ENCODE measurements around the gene TNIK. TPM values are rescaled to one million over a fixed set of nuclear protein-coding genes. Genes with fewer than 3 reads are reported as not detected.

TNIK gene
- total RNA-seq, 2 experiments from 2014 or later = 32.1 to 39.2 TPM

DNA sequence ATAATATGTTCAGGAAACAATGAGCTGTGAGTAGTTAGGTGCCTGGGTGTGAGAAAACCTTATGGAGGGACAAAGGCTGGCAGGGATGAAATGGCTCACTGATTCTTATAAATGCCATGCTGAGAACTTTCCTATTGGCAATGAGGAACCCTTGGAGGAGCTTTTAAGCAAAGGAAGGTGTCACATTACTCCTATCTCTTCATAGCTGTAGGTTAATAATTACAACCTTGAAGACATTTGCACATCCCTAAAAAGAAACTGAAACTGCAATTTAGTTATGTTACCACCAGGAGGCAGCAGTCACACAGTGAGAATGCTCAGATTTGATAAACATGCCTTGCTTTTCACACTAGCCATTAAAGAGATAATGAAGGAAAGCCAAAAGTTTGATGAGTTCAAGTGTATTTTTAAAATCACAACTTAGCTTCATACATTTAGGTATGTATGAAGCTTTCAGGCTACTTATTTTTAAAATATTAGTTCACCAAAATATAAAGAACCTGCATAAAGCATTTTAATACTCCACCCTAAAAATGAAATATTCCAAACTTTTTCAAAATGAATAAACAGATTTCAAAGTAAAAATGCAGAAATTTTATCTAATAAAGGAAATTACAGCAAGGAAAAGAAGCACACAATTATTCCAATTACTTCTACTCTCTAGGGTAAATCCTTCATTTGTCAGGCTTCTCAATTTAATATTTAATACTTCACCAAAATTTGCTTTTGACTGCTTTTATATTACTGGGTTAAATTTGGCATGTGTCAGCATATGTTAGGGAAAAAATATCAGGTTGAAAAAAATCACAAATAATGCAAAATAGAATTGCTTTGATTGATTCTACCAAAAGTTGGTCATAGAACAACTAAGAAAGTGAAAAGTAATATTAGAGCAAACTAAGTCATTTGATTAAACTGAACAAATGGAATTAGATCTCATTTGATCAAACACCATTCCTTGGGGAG, 296.8 kb downstream of the TNIK start:
- DNase-seq (peak; percentile 38), ATAC-seq (no peak)
- Mint-ChIP-seq H3K36me3 (ENCODE audit: low read depth) (peaks cover 53% of the 10 kb centered on the region), H3K4me1 (ENCODE audit: low read depth) (peaks cover 20% of the 10 kb centered on the region), H3K9me3 (ENCODE audit: insufficient read depth) (peaks cover 7% of the 10 kb centered on the region), H3K27me3 (ENCODE audit: low read depth) (no peaks in the 10 kb centered on the region), H3K27ac (peak overlapping the region; percentile 56), H3K4me3 (no peak overlapping the region)
- ChIA-PET CTCF (interaction anchor here (0.6 to 1.6 kb wide), 35 partner anchors 9 to 609 kb away, joined by 3 to 35 read pairs (median 4); partner anchors contain the start of gene TNIK), POLR2A (interaction anchor here (0.7 kb wide), 1 partner anchor 607 kb away, joined by 3 read pairs; no protein-coding TSS in a partner anchor)

DNA sequence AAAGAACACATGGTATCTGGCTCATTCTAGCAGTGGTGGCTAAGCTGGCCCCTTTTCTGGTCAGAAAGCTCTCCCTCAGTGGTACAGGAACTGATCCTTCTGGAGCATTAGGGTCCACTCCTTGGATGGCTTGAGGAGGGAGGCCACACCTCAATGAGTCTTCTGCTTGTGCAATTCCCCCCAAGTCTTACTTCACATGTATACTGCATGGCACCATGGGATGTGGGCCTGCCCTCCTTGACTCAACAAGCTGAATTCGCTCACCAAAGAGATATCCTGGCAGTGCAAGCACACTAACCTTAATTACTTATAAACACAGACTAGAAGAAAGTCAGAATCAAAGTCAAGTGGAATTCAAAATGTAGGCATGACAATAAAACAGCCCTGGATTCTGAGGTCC, 299.9 kb downstream of the TNIK start:
- Mint-ChIP-seq H3K27me3 (ENCODE audit: low read depth) (no peaks in the 10 kb centered on the region), H3K4me1 (ENCODE audit: low read depth) (peaks cover 5% of the 10 kb centered on the region), H3K9me3 (ENCODE audit: insufficient read depth) (peaks cover 7% of the 10 kb centered on the region), H3K36me3 (ENCODE audit: low read depth) (peaks cover 41% of the 10 kb centered on the region), H3K27ac (no peak overlapping the region), H3K4me3 (no peak overlapping the region)
- ChIA-PET CTCF (interaction anchor here (1.5 kb wide), 2 partner anchors 15 to 406 kb away, joined by 4 to 6 read pairs; no protein-coding TSS in a partner anchor), POLR2A (no interaction called here)
- no peak for DNase-seq
- no peak for ATAC-seq

DNA sequence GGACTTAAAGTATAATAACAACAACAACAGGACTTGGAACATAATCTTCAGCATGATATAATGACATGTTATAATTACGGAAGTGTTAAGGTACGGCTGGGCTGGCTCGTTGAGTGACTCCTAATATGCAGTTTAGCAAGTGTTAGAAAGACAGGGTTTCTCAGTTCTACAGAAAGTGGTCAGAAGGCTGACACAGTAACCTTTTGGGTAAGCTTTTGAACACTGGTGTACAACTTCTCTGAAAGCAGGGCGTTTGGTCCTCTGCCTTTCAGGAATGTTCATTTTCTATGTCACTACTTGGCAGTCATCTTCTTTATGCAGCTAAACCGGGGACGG, 300.4 kb downstream of the TNIK start:
- POLR2A ChIA-PET = no interaction called here
- peaks cover 44% of the 10 kb centered on the region for H3K36me3 Mint-ChIP-seq (ENCODE audit: low read depth)
- H3K4me3 Mint-ChIP-seq = no peak overlapping the region
- DNase-seq (no peak), ATAC-seq (no peak)
- peaks cover 7% of the 10 kb centered on the region for H3K9me3 Mint-ChIP-seq (ENCODE audit: insufficient read depth)
- CTCF ChIA-PET = interaction anchor here (1.5 kb wide), 2 partner anchors 16 to 406 kb away, joined by 4 to 6 read pairs; no protein-coding TSS in a partner anchor
- no peaks in the 10 kb centered on the region for H3K27me3 Mint-ChIP-seq (ENCODE audit: low read depth)
- H3K4me1 Mint-ChIP-seq (ENCODE audit: low read depth) = peaks cover 4% of the 10 kb centered on the region
- H3K27ac Mint-ChIP-seq = no peak overlapping the region

DNA sequence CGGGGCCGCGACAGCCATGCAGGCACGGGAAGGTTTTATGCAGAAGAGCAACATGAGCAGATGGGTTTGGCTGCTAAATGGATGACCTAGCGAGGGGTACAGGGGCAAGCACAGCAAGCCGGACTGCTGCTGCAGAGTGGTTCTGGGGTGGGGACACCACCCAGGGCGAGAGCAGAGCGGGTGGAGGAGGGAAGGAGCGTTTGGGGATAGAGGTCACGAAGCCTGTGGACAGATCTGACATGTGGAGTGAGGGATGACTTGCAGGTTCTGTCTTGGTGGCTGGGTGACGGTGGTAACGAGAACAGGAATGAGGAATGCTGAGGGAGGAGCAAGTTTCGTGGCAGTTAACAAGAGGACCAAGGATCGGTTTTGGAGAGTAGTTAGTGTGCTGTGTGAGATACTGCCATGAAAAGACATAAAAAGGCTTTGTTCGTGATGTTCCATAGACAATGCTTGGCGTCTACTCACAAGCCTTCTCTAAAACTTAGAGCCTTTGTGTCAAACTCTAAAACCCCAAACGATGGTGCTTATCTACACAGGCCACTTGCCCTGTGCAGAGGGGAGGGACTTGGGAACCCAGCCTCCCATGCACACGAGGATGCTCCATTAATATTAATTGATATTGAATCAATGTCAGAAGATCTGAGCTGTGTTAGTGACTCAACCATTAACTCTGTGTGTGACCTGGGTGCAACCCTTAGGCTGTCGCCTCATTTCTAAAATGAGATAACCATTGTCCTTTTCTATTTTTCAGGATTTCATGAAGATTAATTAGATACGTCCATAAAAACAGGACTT, 301.0 kb downstream of the TNIK start:
- CTCF ChIA-PET = interaction anchor here (1.5 kb wide), 2 partner anchors 16 to 407 kb away, joined by 4 to 6 read pairs; no protein-coding TSS in a partner anchor
- POLR2A ChIA-PET = no interaction called here
- no peak overlapping the region for H3K27ac Mint-ChIP-seq

DNA sequence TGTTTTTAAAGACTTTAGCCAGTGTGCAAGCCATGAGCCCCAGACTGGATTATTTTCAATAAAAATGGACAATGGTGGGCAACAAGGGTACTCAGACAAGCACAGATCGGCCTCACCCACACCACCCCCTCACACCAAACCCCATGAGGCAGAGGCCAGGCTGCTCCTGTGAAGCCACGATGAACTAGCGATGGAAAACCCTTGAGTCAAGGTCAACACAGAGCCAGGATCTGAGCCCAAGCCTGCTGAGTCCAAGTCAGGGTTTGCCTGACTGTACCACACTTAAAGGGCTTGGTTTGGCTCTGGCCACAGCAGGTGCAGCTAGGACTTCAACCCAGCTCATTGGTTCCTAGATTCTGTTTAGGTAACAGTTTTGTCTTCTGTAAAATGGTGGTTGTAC, 302.2 kb downstream of the TNIK start:
- POLR2A ChIA-PET = no interaction called here
- H3K9me3 Mint-ChIP-seq (ENCODE audit: insufficient read depth) = peaks cover 4% of the 10 kb centered on the region
- H3K27ac Mint-ChIP-seq = no peak overlapping the region
- H3K4me3 Mint-ChIP-seq = no peak overlapping the region
- CTCF ChIA-PET = no interaction called here
- ATAC-seq (no peak), DNase-seq (no peak)
- H3K4me1 Mint-ChIP-seq (ENCODE audit: low read depth) = peaks cover 1% of the 10 kb centered on the region
- no peaks in the 10 kb centered on the region for H3K27me3 Mint-ChIP-seq (ENCODE audit: low read depth)
- H3K36me3 Mint-ChIP-seq (ENCODE audit: low read depth) = peaks cover 33% of the 10 kb centered on the region

More for the DNA sequence above, 301.0 kb downstream of the TNIK start:
- Mint-ChIP-seq H3K4me1 (ENCODE audit: low read depth) (peaks cover 4% of the 10 kb centered on the region), H3K4me3 (no peak overlapping the region), H3K27me3 (ENCODE audit: low read depth) (no peaks in the 10 kb centered on the region), H3K36me3 (ENCODE audit: low read depth) (peaks cover 39% of the 10 kb centered on the region), H3K9me3 (ENCODE audit: insufficient read depth) (peaks cover 7% of the 10 kb centered on the region)
- no peak for ATAC-seq
- DNase-seq = no peak

DNA sequence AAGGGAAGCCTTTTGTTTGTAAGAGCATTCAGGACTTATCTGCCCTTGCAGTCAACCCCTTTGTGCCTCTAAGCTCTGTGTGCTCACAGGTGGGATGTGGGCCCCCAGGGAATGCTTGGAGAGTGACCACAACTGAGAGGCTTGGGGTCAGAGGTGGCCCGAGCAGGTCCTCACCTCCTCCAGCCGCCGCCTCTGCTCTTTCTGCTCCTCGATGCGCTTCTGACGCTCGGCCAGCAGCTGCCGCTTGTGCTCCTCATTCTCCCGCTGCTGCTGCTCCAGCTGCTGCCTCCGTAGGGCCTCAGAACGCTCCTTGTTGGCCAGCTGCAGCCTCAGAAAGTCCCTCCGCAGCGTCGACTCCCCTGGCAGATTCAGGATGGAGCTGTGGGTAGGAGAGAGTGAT, 302.9 kb downstream of the TNIK start:
- DNase-seq (no peak), ATAC-seq (no peak)
- ChIA-PET CTCF (no interaction called here), POLR2A (no interaction called here)
- Mint-ChIP-seq H3K4me1 (ENCODE audit: low read depth) (no peaks in the 10 kb centered on the region), H3K4me3 (no peak overlapping the region), H3K36me3 (ENCODE audit: low read depth) (peaks cover 26% of the 10 kb centered on the region), H3K27me3 (ENCODE audit: low read depth) (no peaks in the 10 kb centered on the region), H3K9me3 (ENCODE audit: insufficient read depth) (no peaks in the 10 kb centered on the region), H3K27ac (no peak overlapping the region)

DNA sequence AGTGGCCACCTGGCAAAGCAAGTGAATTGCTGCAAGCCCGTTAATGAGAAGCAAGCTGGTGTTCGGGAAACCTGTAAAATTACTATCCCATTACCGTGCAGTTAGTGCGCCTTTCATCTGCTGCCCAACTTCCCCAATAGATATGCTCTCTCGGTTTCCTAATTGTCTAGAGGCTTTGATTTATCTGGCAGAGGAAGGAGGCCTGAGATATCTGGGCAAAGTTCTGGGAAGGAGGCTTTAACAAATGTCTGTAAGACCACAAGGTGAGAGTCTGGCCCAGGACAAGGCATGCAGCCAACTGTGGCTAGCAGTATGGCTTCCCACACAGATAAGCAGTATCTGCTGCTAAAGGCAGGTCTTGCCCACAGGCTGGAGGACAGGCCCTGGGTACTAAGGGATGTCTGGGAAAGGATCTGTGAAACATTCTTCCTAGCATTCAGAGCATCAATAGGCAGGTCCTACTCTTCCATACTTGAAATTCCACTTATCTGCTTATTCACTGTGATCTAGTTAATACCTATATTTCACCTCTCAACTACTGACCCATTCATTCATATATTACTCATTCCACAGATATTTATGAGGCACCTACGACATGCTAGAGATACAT, 303.7 kb downstream of the TNIK start:
- Mint-ChIP-seq H3K27ac (no peak overlapping the region), H3K4me3 (no peak overlapping the region), H3K27me3 (ENCODE audit: low read depth) (no peaks in the 10 kb centered on the region), H3K36me3 (ENCODE audit: low read depth) (peaks cover 26% of the 10 kb centered on the region), H3K9me3 (ENCODE audit: insufficient read depth) (no peaks in the 10 kb centered on the region), H3K4me1 (ENCODE audit: low read depth) (no peaks in the 10 kb centered on the region)
- ATAC-seq = no peak
- ChIA-PET CTCF (no interaction called here), POLR2A (no interaction called here)
- DNase-seq = no peak

DNA sequence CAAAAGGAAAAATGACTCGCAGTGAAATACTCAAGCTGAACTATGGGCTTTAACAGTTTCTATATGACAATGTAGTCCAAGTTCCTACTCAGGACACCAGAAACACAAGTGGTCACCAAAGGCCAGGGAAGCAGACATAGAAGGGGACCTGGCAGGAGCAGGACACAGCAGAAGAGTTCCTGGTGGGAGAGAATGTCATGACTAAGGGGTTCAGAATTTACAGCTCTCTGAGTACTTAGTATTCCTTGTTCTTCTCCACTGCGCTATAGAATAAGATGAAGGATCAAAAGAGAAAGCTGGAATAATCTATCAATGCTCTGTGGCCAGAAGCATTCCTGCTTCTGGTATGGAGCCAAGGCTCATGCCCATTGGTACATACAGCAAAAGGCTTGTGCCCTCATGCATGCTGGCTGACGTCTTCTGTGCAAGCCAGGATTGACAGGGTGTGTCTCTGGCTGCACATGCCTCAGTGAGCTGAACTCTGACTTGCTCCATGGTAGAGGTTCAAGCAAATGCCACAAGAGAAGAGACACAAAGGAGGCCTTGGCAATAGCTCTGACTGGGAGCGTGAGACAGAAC, 305.0 kb downstream of the TNIK start:
- Mint-ChIP-seq H3K27ac (no peak overlapping the region), H3K4me3 (no peak overlapping the region), H3K27me3 (ENCODE audit: low read depth) (no peaks in the 10 kb centered on the region), H3K4me1 (ENCODE audit: low read depth) (no peaks in the 10 kb centered on the region), H3K9me3 (ENCODE audit: insufficient read depth) (no peaks in the 10 kb centered on the region), H3K36me3 (ENCODE audit: low read depth) (peaks cover 25% of the 10 kb centered on the region)
- no peak for ATAC-seq
- ChIA-PET CTCF (interaction anchor here (1.3 to 1.6 kb wide), 3 partner anchors 8 to 411 kb away, joined by 3 to 6 read pairs (median 3); no protein-coding TSS in a partner anchor), POLR2A (no interaction called here)
- no peak for DNase-seq

DNA sequence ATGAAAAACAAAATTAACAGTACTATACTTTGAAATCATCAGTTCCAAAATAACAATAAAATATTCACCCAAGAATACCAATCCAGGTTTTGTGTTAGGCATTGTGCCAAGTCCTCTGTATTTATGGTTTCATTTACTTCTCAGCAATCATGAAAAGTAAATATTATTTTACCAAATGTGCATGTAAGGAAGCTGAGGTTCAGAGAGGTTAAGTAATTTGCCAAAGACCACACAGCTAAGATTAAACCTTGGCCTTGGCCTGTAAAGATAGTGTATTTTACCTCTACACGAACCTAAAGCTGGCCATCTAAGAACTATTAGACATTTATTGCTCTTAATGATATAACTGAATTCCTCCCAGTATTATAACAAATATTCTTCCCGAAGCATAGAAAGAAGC, 309.3 kb downstream of the TNIK start:
- no peak for DNase-seq
- H3K4me1 Mint-ChIP-seq (ENCODE audit: low read depth) = no peaks in the 10 kb centered on the region
- no peak for ATAC-seq
- H3K27me3 Mint-ChIP-seq (ENCODE audit: low read depth) = no peaks in the 10 kb centered on the region
- H3K36me3 Mint-ChIP-seq (ENCODE audit: low read depth) = peaks cover 18% of the 10 kb centered on the region
- no peak overlapping the region for H3K27ac Mint-ChIP-seq
- CTCF ChIA-PET = interaction anchor here (0.8 kb wide), 1 partner anchor 12 kb away, joined by 3 read pairs; no protein-coding TSS in a partner anchor
- H3K9me3 Mint-ChIP-seq (ENCODE audit: insufficient read depth) = no peaks in the 10 kb centered on the region
- POLR2A ChIA-PET = no interaction called here
- no peak overlapping the region for H3K4me3 Mint-ChIP-seq

DNA sequence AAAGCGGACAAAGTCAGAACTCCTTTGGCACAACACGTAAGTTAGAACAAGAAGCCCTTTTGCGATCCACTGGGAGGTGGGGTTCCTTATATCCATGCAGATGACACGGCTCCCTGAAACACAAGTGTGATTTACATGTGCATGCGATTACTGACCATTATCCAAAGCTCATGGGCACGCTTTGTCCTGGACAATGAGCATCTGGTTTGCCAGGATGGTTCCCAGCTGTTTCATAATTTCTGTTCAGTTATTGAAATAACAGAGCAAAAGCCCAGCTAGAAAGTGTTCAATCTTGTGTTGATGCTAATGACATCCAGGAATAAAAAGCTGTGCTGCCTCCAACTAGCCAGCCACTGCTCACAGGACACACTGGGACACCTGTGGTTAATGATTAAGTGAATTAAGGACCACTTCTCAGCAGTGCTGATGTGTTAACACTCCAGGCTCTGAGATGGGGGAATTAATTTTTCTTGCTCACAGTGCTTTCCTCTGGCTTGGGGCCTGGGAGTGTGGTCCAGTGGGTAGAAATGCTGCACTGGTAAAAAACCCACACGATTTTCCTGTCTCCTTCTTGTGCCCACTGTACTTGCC, 310.6 kb downstream of the TNIK start:
- ChIA-PET CTCF (no interaction called here), POLR2A (no interaction called here)
- H3K27ac Mint-ChIP-seq = no peak overlapping the region
- H3K4me1 Mint-ChIP-seq (ENCODE audit: low read depth) = no peaks in the 10 kb centered on the region
- H3K36me3 Mint-ChIP-seq (ENCODE audit: low read depth) = peaks cover 11% of the 10 kb centered on the region
- H3K4me3 Mint-ChIP-seq = no peak overlapping the region
- no peak for ATAC-seq
- no peak for DNase-seq
- H3K9me3 Mint-ChIP-seq (ENCODE audit: insufficient read depth) = no peaks in the 10 kb centered on the region
- H3K27me3 Mint-ChIP-seq (ENCODE audit: low read depth) = no peaks in the 10 kb centered on the region

DNA sequence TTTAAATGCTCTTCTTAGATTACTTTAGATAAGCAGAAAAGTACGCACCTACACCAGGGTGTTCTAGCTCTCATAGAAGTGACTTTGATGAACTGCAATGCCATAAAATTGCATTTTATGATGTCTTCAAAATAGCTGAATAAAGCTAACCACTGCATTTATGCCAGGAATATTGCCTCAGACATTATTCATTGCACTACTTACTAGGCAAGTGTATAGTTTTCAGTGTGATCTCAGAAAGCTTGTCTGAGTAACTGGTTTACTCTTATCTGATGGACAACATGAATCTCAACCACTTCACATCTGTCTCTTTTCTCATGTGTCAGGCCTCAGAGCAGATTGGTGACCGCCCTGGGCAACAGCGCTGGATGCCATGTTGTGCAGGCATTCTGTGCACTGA, 314.4 kb downstream of the TNIK start:
- H3K4me1 Mint-ChIP-seq (ENCODE audit: low read depth) = no peaks in the 10 kb centered on the region
- no peaks in the 10 kb centered on the region for H3K9me3 Mint-ChIP-seq (ENCODE audit: insufficient read depth)
- no peaks in the 10 kb centered on the region for H3K27me3 Mint-ChIP-seq (ENCODE audit: low read depth)
- CTCF ChIA-PET = interaction anchor here (1.6 kb wide), 1 partner anchor 17 kb away, joined by 6 read pairs; no protein-coding TSS in a partner anchor
- DNase-seq (no peak), ATAC-seq (no peak)
- H3K27ac Mint-ChIP-seq = no peak overlapping the region
- H3K36me3 Mint-ChIP-seq (ENCODE audit: low read depth) = peaks cover 10% of the 10 kb centered on the region
- POLR2A ChIA-PET = no interaction called here
- H3K4me3 Mint-ChIP-seq = no peak overlapping the region
